Neural cell (in vitro differentiated cells): ENCODE measurements around the gene ANKS3.

Source experiments
- EP300 ChIP-seq: fragments of 450-650 bp; conservative IDR thresholded peaks from 2 replicates; pipeline ENCODE4 v1.6.1; 2014; ENCODE audit warnings: antibody characterized with exemption, mild to moderate bottlenecking, moderate library complexity; ENCODE audit not compliant: poor library complexity, severe bottlenecking
- EZH2 ChIP-seq: fragments of 200-600, 300-800 bp; shearing (Covaris generic), sonication (generic); IDR thresholded peaks from 2 replicates; pipeline ENCODE4 v1.6.1; 2014; ENCODE audit warnings: antibody characterized with exemption, low read length, borderline replicate concordance, mild to moderate bottlenecking; ENCODE audit not compliant: insufficient read depth, poor library complexity, severe bottlenecking
- MXI1 ChIP-seq: fragments of 450-650 bp; conservative IDR thresholded peaks from 2 replicates; pipeline ENCODE4 v1.6.1; 2014; ENCODE audit warnings: antibody characterized with exemption, mild to moderate bottlenecking; ENCODE audit not compliant: poor library complexity, severe bottlenecking
- POLR2AphosphoS5 ChIP-seq: IDR thresholded peaks from 2 replicates; pipeline ENCODE4 v1.6.1; 2012
- SMC3 ChIP-seq: fragments of 450-650 bp; conservative IDR thresholded peaks from 2 replicates; pipeline ENCODE4 v1.6.1; 2014; ENCODE audit warnings: antibody characterized with exemption, mild to moderate bottlenecking, moderate library complexity; ENCODE audit not compliant: poor library complexity
- TF ChIP-seq, protein P1 (sequence below): fragments of 450-650 bp; IDR thresholded peaks from 2 replicates; pipeline ENCODE4 v1.5.1; 2014; ENCODE audit warnings: antibody characterized with exemption, mild to moderate bottlenecking, moderate library complexity; ENCODE audit not compliant: poor library complexity, severe bottlenecking
- TF ChIP-seq, protein P2 (sequence below): IDR thresholded peaks from 2 replicates; pipeline ENCODE4 v1.6.1; 2012; ENCODE audit warnings: borderline replicate concordance

DNA sequence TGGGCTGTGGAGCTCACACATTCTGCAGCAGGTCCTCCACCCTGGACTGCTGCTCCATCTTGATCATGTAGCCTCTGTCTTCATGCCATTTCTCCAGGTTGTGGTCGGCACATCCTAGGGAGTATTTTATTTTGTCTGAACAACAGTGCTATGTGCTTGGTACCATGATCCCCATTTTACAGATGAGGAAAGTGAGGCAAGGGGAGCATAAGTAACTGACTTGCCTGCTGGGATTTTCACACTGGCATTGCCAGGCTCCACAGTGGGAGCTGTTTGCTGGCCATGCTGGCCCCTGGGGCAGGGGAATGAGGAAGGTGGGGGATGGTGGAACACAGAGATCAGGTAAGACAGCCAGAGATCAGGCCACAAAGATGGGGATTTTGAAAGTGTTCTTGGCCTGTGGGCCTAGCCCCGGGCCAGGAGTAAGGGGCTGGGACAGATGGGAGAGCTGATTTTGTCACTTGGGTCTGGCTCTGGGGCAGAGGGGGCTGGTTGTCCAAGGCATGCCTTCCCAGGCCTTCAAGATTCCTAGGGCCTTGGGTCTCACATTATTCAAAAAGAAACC is 42.2 kb upstream of the ANKS3 start:
- TF ChIP-seq, protein P1, sequence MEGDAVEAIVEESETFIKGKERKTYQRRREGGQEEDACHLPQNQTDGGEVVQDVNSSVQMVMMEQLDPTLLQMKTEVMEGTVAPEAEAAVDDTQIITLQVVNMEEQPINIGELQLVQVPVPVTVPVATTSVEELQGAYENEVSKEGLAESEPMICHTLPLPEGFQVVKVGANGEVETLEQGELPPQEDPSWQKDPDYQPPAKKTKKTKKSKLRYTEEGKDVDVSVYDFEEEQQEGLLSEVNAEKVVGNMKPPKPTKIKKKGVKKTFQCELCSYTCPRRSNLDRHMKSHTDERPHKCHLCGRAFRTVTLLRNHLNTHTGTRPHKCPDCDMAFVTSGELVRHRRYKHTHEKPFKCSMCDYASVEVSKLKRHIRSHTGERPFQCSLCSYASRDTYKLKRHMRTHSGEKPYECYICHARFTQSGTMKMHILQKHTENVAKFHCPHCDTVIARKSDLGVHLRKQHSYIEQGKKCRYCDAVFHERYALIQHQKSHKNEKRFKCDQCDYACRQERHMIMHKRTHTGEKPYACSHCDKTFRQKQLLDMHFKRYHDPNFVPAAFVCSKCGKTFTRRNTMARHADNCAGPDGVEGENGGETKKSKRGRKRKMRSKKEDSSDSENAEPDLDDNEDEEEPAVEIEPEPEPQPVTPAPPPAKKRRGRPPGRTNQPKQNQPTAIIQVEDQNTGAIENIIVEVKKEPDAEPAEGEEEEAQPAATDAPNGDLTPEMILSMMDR = no peak
- TF ChIP-seq, protein P2, sequence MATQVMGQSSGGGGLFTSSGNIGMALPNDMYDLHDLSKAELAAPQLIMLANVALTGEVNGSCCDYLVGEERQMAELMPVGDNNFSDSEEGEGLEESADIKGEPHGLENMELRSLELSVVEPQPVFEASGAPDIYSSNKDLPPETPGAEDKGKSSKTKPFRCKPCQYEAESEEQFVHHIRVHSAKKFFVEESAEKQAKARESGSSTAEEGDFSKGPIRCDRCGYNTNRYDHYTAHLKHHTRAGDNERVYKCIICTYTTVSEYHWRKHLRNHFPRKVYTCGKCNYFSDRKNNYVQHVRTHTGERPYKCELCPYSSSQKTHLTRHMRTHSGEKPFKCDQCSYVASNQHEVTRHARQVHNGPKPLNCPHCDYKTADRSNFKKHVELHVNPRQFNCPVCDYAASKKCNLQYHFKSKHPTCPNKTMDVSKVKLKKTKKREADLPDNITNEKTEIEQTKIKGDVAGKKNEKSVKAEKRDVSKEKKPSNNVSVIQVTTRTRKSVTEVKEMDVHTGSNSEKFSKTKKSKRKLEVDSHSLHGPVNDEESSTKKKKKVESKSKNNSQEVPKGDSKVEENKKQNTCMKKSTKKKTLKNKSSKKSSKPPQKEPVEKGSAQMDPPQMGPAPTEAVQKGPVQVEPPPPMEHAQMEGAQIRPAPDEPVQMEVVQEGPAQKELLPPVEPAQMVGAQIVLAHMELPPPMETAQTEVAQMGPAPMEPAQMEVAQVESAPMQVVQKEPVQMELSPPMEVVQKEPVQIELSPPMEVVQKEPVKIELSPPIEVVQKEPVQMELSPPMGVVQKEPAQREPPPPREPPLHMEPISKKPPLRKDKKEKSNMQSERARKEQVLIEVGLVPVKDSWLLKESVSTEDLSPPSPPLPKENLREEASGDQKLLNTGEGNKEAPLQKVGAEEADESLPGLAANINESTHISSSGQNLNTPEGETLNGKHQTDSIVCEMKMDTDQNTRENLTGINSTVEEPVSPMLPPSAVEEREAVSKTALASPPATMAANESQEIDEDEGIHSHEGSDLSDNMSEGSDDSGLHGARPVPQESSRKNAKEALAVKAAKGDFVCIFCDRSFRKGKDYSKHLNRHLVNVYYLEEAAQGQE = no peak
- no peak for TF ChIP-seq POLR2AphosphoS5
- TF ChIP-seq MXI1 = no peak
- TF ChIP-seq EP300 = no peak
- TF ChIP-seq EZH2 = no peak
- no peak for TF ChIP-seq SMC3
